NB4 (cell line): ENCODE measurements around the gene PARD6G.

Source experiments
- POLR2A ChIP-seq: IDR thresholded peaks from 2 replicates; pipeline ENCODE4 v1.6.1; 2011; ENCODE audit warnings: mild to moderate bottlenecking; ENCODE audit not compliant: insufficient read length; ENCODE audit errors: extremely low read depth
- TF ChIP-seq, protein P1 (sequence below): IDR thresholded peaks from one replicate; pipeline ENCODE4 v1.5.1; 2012; ENCODE audit warnings: low read depth, low read length
- TF ChIP-seq, protein P2 (sequence below): IDR thresholded peaks from 2 replicates; pipeline ENCODE4 v1.6.1; 2011; ENCODE audit warnings: low read depth, low read length

DNA sequence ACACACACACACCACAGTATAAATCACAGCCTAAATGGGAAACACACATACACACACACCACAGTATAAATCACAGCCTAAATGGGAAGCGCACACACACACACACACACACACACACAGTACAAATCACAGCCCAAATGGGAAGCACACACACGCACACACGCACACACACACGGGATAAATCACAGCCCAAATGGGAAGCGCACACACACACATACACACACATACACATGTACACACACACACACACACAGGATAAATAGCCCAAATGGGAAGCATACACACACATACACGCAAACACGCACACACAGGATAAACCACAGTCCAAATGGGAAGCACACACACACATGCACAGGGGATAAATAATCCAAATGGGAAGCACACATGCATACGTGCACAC is 70.2 kb downstream of the PARD6G start:
- TF ChIP-seq, protein P1, sequence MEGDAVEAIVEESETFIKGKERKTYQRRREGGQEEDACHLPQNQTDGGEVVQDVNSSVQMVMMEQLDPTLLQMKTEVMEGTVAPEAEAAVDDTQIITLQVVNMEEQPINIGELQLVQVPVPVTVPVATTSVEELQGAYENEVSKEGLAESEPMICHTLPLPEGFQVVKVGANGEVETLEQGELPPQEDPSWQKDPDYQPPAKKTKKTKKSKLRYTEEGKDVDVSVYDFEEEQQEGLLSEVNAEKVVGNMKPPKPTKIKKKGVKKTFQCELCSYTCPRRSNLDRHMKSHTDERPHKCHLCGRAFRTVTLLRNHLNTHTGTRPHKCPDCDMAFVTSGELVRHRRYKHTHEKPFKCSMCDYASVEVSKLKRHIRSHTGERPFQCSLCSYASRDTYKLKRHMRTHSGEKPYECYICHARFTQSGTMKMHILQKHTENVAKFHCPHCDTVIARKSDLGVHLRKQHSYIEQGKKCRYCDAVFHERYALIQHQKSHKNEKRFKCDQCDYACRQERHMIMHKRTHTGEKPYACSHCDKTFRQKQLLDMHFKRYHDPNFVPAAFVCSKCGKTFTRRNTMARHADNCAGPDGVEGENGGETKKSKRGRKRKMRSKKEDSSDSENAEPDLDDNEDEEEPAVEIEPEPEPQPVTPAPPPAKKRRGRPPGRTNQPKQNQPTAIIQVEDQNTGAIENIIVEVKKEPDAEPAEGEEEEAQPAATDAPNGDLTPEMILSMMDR = no peak
- no peak for TF ChIP-seq POLR2A
- TF ChIP-seq, protein P2, sequence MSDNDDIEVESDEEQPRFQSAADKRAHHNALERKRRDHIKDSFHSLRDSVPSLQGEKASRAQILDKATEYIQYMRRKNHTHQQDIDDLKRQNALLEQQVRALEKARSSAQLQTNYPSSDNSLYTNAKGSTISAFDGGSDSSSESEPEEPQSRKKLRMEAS = no peak
